GM18511 (cell line): Measurements from ENCODE around the gene NR4A1.
A peak's percentile ranks its signal among the peaks of the same experiment; 100 is the strongest.

Source experiments
- ATAC-seq: cut with Tn5 transposase; IDR thresholded peaks from one replicate; pipeline ENCODE4 v1.9.1; 2021; ENCODE audit warnings: mild to moderate bottlenecking, moderate library complexity; ENCODE audit not compliant: unreplicated experiment

The NR4A1 gene

GRCh38 chr12:52018433-52019112 is 32.7 kb upstream of the NR4A1 start:
- no peak for ATAC-seq

GRCh38 chr12:52019113-52019770 is 32.0 kb upstream of the NR4A1 start:
- ATAC-seq = no peak

GRCh38 chr12:52020539-52021336 is 30.5 kb upstream of the NR4A1 start:
- ATAC-seq = peak; percentile 51

DNA sequence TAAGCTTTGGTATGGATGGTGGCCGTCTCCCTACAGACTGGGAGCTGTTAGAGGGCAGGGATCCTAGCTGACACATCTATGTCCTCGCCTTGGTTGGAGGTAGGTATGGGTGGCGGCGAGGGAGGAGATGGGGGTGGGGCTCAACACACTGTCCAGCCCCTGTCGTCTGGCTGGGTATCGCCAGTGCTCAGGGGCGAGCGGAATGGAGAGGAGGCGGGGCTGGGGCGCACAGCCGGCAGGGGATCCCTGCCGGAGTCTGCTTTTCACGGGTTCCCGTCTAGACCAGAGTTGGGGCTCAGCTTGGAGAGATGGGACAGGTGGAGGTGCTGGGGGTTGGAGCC is 28.4 kb upstream of the NR4A1 start:
- ATAC-seq = no peak

- no peak for ATAC-seq
These were observed 27.9 kb upstream of the NR4A1 start for GRCh38 chr12:52023182-52023975.

GRCh38 chr12:52023976-52024688 is 27.1 kb upstream of the NR4A1 start:
- ATAC-seq = no peak

DNA sequence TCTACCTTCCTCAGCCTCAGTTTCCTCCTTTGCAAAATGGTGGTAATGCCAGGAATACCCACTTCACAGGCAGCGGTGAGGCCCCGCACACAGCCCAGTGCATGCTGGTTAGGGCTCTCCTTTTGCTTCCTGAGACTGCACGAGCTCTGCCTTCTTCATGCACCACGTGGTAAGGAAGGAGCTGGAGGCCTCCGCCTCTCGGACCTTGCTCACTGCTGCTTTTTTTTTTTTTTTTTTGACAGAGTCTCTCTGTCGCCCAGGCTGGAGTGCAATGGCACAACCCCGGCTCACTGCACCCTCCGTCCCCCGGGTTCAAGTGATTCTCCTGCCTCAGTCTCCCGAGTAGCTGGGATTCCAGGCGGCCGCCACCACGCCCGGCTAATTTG is 26.4 kb upstream of the NR4A1 start:
- ATAC-seq = no peak

GRCh38 chr12:52026263-52026662 is 25.0 kb upstream of the NR4A1 start:
- no peak for ATAC-seq

GRCh38 chr12:52027085-52027843 is 24.0 kb upstream of the NR4A1 start:
- no peak for ATAC-seq

DNA sequence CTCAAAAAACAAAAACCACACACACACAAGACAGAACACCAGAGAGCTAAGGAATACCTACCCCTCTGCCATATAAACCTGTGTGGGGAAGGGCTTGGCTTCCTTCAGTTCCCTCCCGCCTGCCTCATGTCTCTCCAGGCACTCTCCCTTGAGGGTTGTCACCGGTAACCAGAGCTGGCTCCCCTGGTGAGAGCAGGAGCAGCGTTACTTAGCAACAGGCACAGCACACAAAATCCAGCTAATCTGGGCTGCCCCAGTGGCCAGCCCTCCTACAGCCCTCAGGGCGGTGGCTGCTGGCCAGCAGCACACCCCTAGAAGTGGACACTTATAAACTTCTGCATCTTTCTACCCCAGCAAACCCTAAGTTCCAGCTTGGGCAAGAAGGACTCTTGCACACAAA is 21.6 kb upstream of the NR4A1 start:
- ATAC-seq = no peak

GRCh38 chr12:52032446-52032803 is 18.8 kb upstream of the NR4A1 start:
- no peak for ATAC-seq

GRCh38 chr12:52032804-52033445 is 18.3 kb upstream of the NR4A1 start:
- peak; percentile 95 for ATAC-seq

DNA sequence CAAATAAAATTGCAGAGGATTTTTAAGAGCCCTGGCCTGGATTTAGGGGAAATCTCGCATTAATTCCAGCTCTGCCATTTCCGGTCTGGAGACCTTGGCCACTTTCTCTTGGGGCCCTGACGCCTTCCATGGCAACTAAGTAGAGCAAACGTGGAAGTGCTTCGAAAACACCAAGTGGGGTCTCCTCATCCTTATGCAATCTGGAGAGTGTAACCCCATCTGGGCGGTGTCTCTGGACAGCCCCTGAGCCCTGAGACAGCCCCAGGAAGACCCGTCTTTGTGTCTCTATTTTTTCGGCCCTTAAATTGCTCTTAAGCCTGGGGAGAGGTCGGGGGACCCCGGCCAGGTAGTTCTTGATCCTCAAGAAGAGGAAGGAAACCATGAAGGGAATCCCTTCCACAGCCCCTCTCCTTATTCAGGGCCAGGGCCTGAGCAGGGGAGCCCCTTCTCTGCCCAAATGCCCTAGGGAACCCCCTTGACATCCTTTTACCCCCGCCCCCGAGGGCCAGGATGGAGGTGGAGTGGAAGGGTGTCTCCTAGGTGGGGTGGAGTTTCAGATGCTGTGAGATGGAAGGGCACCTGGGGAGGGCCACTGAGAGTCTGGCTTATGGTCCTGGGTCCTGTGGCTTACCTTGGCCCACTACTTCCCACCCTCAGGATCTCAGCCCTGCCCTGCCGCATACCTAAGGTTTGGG is 17.6 kb upstream of the NR4A1 start:
- no peak for ATAC-seq

DNA sequence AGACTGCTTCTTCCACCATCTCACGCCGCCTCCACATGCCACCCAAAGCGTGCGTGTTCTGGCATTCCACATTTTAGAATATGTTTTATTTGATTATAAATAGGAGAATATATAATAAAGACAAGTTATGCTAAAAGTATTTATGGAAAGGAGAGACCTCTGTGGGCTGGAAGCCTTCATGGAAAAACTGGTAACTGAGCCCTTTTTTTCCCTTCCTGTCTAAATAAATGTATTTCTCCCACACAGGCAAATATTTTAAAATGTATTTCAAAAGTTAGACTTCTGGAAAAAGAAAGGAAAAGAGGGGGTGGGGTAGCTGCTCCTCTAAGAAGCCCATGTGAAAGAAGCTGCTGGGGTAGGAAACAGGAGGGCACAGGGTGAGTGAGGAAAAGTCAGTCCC is 16.1 kb upstream of the NR4A1 start:
- ATAC-seq = no peak

DNA sequence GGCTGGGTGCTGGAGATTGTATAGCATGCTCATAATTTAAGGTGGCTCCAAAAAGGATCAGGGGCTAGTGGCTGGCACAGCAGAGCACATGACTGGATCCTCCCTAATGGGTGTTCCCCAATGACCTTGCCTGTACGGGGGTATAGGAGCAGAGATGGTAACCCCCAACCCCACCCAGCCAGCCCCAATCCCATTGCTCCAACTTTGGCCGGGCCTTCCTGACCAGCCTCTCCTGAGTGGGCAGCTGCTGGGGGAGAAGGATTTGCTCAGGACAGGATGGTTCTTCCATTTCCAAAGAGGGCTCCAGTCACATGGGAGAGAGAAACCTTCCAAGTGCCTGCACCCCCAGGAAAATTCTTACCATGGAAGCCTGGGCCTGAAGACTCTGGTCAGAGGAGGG is 15.3 kb upstream of the NR4A1 start:
- no peak for ATAC-seq

DNA sequence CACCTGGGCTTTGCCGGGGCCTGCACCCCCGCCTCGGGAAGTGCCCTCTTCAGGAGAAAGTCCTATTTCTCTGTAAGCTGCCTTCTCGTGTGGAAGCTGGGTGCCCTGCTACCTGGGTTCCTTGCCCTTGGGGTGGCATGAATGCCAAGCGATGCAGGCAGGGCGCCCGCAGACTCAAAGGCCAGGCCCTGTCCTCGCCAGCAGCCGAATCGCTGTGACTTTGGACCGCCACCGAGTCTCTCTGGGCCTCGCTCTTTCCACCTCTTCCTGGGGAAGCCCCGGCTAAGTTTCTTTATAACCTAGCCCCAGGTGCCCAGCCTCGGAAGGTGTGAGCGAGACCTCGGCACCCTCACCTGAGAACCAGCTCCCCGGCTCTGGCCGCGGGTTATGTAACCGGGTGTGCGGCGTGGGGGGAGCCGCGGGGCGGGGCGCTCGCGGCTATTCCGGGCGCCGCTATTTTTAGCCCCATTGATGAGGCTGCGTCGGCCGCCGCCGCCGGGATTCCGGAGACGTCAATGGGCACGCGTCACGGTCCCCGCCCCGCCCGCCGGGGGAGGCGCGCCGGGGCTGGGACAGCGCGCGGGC is 14.6 kb upstream of the NR4A1 start:
- ATAC-seq = peak; percentile 43

- peak; percentile 12 for ATAC-seq
These were observed 13.9 kb upstream of the NR4A1 start for GRCh38 chr12:52037248-52037861.

- ATAC-seq = no peak
These were observed 12.8 kb upstream of the NR4A1 start for GRCh38 chr12:52038447-52038846.
